ENCODE results near the gene NFIC.
A peak's percentile ranks its signal among the peaks of the same experiment; 100 is the strongest.

DNA sequence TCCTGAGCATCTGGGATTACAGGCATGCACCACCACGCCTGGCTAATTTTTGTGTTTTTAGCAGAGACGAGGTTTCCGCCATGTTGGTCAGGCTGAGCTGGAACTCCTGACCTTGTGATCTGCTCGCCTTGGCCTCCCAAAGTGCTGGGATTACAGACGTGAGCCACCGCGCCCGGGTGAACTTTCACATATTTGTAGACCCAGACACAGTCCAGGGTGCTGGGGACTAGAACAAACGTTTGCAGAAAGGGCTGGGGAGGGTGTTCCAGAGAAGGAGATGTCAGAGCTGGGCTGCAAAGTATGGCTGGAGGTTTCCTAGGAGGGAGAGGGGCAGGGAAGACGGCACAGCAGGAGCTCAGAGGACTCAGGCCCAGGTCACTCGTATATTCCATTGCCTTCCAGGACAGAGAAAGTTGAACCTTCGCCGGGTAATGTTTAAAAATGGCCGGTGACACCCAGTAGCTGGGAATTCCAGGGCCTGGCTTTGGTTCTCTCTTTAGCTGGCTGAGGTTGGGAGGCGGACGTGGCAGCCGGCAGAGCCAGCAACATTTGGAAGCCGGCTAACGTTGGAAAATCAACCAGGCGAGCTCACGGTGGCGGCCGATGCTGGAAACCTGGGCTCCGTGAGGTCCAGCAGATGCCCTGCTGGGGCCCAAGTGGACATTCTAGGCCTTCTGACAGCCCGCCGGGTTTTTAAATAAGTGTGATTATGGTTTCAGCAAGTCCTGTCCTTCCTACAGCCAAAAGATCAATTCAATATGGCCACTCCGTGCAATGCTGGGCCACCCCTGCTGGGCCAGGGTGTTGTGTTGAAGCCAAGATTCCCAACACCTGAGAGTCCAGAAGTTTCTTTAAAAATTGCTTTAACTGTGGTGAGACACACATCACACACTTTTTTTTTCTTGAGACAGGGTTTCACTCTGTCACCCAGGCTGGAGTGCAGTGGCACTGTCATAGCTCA lies 41.5 kb downstream of the NFIC start:
- TF ChIP-seq, protein P1, sequence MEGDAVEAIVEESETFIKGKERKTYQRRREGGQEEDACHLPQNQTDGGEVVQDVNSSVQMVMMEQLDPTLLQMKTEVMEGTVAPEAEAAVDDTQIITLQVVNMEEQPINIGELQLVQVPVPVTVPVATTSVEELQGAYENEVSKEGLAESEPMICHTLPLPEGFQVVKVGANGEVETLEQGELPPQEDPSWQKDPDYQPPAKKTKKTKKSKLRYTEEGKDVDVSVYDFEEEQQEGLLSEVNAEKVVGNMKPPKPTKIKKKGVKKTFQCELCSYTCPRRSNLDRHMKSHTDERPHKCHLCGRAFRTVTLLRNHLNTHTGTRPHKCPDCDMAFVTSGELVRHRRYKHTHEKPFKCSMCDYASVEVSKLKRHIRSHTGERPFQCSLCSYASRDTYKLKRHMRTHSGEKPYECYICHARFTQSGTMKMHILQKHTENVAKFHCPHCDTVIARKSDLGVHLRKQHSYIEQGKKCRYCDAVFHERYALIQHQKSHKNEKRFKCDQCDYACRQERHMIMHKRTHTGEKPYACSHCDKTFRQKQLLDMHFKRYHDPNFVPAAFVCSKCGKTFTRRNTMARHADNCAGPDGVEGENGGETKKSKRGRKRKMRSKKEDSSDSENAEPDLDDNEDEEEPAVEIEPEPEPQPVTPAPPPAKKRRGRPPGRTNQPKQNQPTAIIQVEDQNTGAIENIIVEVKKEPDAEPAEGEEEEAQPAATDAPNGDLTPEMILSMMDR (IDR thresholded peaks at IDR 0.05): no peak
- TF ChIP-seq POLR2A (IDR thresholded peaks at IDR 0.05): no peak
- TF ChIP-seq POLR2AphosphoS5 (IDR thresholded peaks at IDR 0.05; ENCODE audit: insufficient read depth in 1 of 2, low read depth in 1 of 2): peak in 1 of 2 donors; percentile 36
